Measurements from ENCODE around the gene ANKDD1B. TPM values are rescaled to one million over a fixed set of nuclear protein-coding genes. Genes with fewer than 3 reads are reported as not detected.
"Not testable (repeated sequence)": the region's sequence is repeated elsewhere in the genome, so short reads cannot be mapped to it uniquely, and the experiment has no call there.

ANKDD1B gene
- total RNA-seq (0.33 TPM), polyA plus RNA-seq (1.6 TPM)
- long read RNA-seq, donor 1 = 0 reads
- long read RNA-seq, donor 2 = 0 reads
- long read RNA-seq, donor 3 = 0 reads
- long read RNA-seq, donor 4 = 0 reads
- long read RNA-seq, donor 5 = 0 reads
- long read RNA-seq, donor 6 = 0 reads
- long read RNA-seq, donor 7 = 0 reads
- long read RNA-seq, donor 8 = 0 reads
- long read RNA-seq, donor 9 = 0 reads
- long read RNA-seq, donor 10 = 0 reads

DNA sequence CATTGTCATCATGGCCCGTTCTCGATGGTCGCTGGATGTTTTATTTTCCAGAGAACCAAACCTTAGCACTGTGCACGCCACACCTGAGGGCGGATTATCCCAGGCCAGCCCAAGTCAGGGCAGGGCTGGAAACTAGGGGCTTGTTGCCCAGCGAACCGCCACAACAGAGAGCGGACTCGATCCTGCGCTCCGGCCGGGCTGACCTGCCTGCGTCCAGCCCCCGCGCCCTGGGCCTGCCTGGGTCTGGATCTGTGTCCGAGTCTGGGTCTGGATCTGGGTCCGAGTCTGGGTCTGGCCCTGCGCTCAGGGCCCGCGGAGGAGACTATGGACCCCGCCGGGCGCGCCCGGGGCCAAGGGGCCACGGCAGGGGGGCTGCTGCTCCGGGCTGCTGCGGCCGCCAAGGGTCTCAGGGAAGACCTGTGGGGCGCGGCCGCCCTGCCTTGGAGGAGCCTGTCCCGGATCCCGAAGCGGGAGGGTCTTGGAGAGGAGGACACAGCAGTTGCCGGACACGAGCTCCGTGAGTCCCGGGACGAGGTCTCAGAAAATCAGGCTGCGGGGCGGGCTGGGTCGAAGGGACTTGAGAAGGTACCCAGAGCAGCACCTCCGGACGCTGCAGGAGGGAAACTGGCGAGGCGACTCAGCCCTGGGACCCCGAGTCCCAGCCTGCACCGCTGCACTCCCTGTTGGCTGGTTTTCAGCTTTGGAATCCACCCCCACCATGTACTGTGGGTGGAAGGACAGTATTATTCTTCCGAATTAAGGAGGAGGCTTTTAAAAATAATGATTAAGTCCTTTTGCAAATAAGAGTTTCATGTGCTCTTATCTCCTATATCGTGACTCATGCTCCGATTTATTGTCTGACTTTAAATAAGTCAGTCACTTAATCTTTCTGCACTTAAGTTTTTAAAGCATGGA, at the start of gene ANKDD1B:
Gene ANKDD1B, plus strand, starts transcription at position 143 of the 915 bp plus-strand sequence. Its CDS starts 182 bp downstream, at position 325.
- H3K36me3 ChIP-seq (ENCODE audit: control insufficient read depth in 2 of 2, insufficient read depth in 2 of 2, low read length in 1 of 2) = no peaks in the 10 kb centered on the region
- H3K4me3 ChIP-seq (ENCODE audit: low read length in 2 of 2) = peak within 1 kb of the TSS; percentile 39
- no peak for DNase-seq (ENCODE audit: low read depth in 6 of 9, low spot score in 9 of 9)
- no peaks in the 10 kb centered on the region for H3K9me3 ChIP-seq (ENCODE audit: control insufficient read depth in 2 of 2, insufficient read depth in 1 of 2, low read length in 1 of 2)
- peaks cover 0 to 13% of the 10 kb centered on the region in 2 donors for H3K27me3 ChIP-seq (ENCODE audit: control insufficient read depth in 2 of 2, insufficient read depth in 1 of 2, low read length in 1 of 2)
- H3K4me1 ChIP-seq (ENCODE audit: control insufficient read depth in 2 of 2, insufficient read depth in 2 of 2, low read length in 2 of 2) = peaks cover 5 to 8% of the 10 kb centered on the region in 2 donors
- peak within 1 kb of the TSS; percentile 18 for H3K27ac ChIP-seq (ENCODE audit: low read depth in 1 of 2, low read length in 1 of 2)
- 5% methylated on average over 52 of the region's 52 CpGs for WGBS

DNA sequence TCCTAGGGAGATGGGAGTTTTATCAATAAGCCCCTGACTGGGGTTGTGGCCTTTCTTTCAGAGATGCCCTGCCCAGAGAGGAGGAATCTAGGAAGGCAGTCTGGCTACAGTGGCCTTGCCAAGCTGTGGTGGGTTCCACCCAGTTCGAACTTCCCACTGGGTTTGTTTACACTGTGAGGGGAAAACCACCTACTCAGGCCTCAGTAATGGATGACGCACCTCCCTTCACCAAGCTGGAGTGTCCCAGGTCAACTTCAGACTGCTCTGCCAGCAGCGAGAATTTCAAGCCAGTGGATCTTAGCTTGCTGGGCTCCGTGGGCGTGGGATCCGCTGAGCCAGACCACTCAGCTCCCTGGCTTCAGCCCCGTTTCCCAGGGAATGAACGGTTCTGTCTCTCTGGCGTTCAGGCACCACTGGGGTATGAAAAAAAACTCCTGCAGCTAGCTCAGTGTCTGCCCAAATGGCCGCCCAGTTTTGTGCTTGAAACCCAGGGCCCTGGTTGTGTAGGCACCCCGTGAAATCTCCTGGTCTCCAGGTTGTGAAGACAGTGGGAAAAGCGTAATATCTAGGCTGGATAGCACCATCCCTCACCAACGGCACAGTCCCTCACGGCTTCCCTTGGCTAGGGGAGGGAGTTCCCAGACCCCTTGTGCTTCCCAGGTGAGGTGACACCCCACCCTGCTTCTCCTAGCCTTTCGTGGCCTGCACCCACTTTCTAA, 45.1 kb upstream of the ANKDD1B start:
- peak overlapping the region in 1 of 2 donors; percentile 63 for H3K27ac ChIP-seq (ENCODE audit: low read depth in 1 of 2, low read length in 1 of 2)
- peaks cover 7 to 14% of the 10 kb centered on the region in 2 donors for H3K36me3 ChIP-seq (ENCODE audit: control insufficient read depth in 2 of 2, insufficient read depth in 2 of 2, low read length in 1 of 2)
- not testable (repeated sequence) for H3K27me3 ChIP-seq (ENCODE audit: control insufficient read depth in 2 of 2, insufficient read depth in 1 of 2, low read length in 1 of 2); H3K4me1 ChIP-seq (ENCODE audit: control insufficient read depth in 2 of 2, insufficient read depth in 2 of 2, low read length in 2 of 2); H3K4me3 ChIP-seq (ENCODE audit: low read length in 2 of 2); DNase-seq (ENCODE audit: low read depth in 6 of 9, low spot score in 9 of 9); H3K9me3 ChIP-seq (ENCODE audit: control insufficient read depth in 2 of 2, insufficient read depth in 1 of 2, low read length in 1 of 2)
- 96% methylated on average over 15 of the region's 15 CpGs for WGBS

DNA sequence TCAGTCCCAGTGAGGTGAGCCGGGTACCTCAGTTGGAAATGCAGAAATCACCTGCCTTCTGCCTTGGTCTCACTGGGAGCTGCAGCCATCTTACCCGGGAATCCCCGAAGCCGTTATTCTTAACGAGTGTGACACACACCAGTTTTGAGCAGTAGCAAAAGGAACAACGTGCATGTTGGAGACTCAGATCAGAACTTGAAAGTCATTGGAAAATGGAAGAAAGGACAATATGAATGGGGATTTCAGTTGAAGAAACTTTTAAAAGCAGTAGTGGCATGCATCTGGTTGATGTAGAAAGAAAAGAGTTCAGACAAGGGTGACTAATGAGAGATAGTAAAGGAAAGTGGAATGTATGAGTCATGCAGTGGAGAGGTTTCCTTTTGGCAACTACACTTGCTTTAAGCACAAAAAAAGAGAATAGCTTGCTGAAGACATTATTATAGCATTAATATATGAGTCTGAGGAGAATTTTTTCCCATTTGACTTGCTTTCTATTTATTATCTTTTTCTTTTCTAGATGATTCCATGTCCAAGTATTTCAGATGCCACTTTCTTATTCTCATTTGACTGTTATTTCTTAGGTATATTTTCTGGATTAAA, 44.4 kb upstream of the ANKDD1B start:
- Histone ChIP-seq H3K27me3 (ENCODE audit: control insufficient read depth in 2 of 2, insufficient read depth in 1 of 2, low read length in 1 of 2) (no peaks in the 10 kb centered on the region), H3K36me3 (ENCODE audit: control insufficient read depth in 2 of 2, insufficient read depth in 2 of 2, low read length in 1 of 2) (peaks cover 7 to 14% of the 10 kb centered on the region in 2 donors), H3K9me3 (ENCODE audit: control insufficient read depth in 2 of 2, insufficient read depth in 1 of 2, low read length in 1 of 2) (peaks cover 0 to 3% of the 10 kb centered on the region in 2 donors), H3K4me1 (ENCODE audit: control insufficient read depth in 2 of 2, insufficient read depth in 2 of 2, low read length in 2 of 2) (no peaks in the 10 kb centered on the region), H3K27ac (ENCODE audit: low read depth in 1 of 2, low read length in 1 of 2) (peak overlapping the region in 1 of 2 donors; percentile 63), H3K4me3 (ENCODE audit: low read length in 2 of 2) (no peak overlapping the region)
- 87% methylated on average over 6 of the region's 6 CpGs for WGBS
- peak in 6 of 9 donors; percentile 5 to 46 (median 17) for DNase-seq (ENCODE audit: low read depth in 6 of 9, low spot score in 9 of 9)

DNA sequence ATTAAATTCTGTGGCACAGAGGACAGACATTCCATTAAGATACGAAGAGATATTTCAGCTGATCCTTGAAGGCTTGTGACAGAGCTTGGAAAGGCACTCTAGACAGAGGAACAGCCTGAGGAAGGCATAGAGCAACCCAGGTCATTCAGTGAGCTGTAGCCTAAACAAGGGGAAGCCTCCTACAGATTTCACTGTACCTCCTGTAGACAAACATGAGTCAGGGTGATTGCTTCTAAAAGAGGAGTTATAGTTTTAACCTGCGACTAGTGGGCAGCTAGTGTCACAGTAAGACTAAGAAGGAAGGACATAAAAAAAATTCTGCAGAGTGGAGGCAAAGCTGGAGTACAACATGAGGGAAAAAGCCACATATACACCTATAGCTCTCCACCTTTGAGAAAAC, 43.5 kb upstream of the ANKDD1B start:
- H3K4me1 ChIP-seq (ENCODE audit: control insufficient read depth in 2 of 2, insufficient read depth in 2 of 2, low read length in 2 of 2) = no peaks in the 10 kb centered on the region
- no peak for DNase-seq (ENCODE audit: low read depth in 6 of 9, low spot score in 9 of 9)
- peaks cover 7 to 14% of the 10 kb centered on the region in 2 donors for H3K36me3 ChIP-seq (ENCODE audit: control insufficient read depth in 2 of 2, insufficient read depth in 2 of 2, low read length in 1 of 2)
- H3K4me3 ChIP-seq (ENCODE audit: low read length in 2 of 2) = no peak overlapping the region
- no peaks in the 10 kb centered on the region for H3K27me3 ChIP-seq (ENCODE audit: control insufficient read depth in 2 of 2, insufficient read depth in 1 of 2, low read length in 1 of 2)
- H3K27ac ChIP-seq (ENCODE audit: low read depth in 1 of 2, low read length in 1 of 2) = no peak overlapping the region
- 92% methylated on average over 2 of the region's 2 CpGs for WGBS
- H3K9me3 ChIP-seq (ENCODE audit: control insufficient read depth in 2 of 2, insufficient read depth in 1 of 2, low read length in 1 of 2) = peaks cover 0 to 3% of the 10 kb centered on the region in 2 donors

DNA sequence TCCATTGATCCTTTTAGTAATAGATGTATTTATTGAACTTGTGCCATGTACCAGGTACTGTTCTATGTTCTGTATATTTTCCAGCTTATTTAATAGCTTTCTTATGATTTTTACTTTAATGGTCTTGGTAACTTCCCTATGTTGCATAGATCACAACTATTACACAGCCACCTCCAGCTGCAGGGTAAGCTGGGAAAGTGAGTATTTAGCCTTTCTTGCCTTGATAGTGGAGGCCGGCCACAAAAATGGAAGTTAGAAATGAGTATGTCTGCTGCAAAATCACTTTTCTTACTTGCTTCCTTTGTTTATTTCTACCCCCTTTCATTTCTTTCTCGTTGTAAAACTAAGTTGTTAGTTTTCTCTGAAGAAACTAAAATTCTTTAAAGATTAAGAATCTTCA, 43.1 kb upstream of the ANKDD1B start:
- no peaks in the 10 kb centered on the region for H3K27me3 ChIP-seq (ENCODE audit: control insufficient read depth in 2 of 2, insufficient read depth in 1 of 2, low read length in 1 of 2)
- H3K4me1 ChIP-seq (ENCODE audit: control insufficient read depth in 2 of 2, insufficient read depth in 2 of 2, low read length in 2 of 2) = no peaks in the 10 kb centered on the region
- no peaks in the 10 kb centered on the region for H3K9me3 ChIP-seq (ENCODE audit: control insufficient read depth in 2 of 2, insufficient read depth in 1 of 2, low read length in 1 of 2)
- 94% methylated on average over 2 of the region's 2 CpGs for WGBS
- no peak overlapping the region for H3K27ac ChIP-seq (ENCODE audit: low read depth in 1 of 2, low read length in 1 of 2)
- H3K4me3 ChIP-seq (ENCODE audit: low read length in 2 of 2) = no peak overlapping the region
- peaks cover 7 to 14% of the 10 kb centered on the region in 2 donors for H3K36me3 ChIP-seq (ENCODE audit: control insufficient read depth in 2 of 2, insufficient read depth in 2 of 2, low read length in 1 of 2)
- no peak for DNase-seq (ENCODE audit: low read depth in 6 of 9, low spot score in 9 of 9)

DNA sequence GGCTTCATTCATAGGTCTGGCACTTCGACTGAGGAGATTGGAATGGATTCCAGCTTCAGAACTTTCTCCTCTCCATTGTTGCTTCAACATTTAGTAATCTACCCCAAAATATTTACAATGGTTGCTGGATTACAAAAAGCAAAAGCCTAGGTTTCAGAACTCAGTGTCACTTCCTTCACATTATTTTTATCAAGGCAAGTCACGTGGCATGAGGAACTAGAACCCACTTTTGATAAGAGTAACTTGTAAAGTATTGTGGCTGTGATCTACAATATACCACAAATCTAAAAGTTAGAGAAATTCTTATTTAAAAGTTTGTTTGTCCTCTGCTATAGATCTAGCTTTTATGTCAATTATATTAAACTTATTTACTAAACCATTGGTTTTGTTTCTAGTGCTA, 39.7 kb upstream of the ANKDD1B start:
- H3K4me1 ChIP-seq (ENCODE audit: control insufficient read depth in 2 of 2, insufficient read depth in 2 of 2, low read length in 2 of 2) = no peaks in the 10 kb centered on the region
- no peak overlapping the region for H3K27ac ChIP-seq (ENCODE audit: low read depth in 1 of 2, low read length in 1 of 2)
- no peak overlapping the region for H3K4me3 ChIP-seq (ENCODE audit: low read length in 2 of 2)
- H3K27me3 ChIP-seq (ENCODE audit: control insufficient read depth in 2 of 2, insufficient read depth in 1 of 2, low read length in 1 of 2) = no peaks in the 10 kb centered on the region
- WGBS = 78% methylated on average over 2 of the region's 2 CpGs
- H3K9me3 ChIP-seq (ENCODE audit: control insufficient read depth in 2 of 2, insufficient read depth in 1 of 2, low read length in 1 of 2) = no peaks in the 10 kb centered on the region
- H3K36me3 ChIP-seq (ENCODE audit: control insufficient read depth in 2 of 2, insufficient read depth in 2 of 2, low read length in 1 of 2) = peaks cover 7 to 14% of the 10 kb centered on the region in 2 donors
- DNase-seq (ENCODE audit: low read depth in 6 of 9, low spot score in 9 of 9) = no peak

DNA sequence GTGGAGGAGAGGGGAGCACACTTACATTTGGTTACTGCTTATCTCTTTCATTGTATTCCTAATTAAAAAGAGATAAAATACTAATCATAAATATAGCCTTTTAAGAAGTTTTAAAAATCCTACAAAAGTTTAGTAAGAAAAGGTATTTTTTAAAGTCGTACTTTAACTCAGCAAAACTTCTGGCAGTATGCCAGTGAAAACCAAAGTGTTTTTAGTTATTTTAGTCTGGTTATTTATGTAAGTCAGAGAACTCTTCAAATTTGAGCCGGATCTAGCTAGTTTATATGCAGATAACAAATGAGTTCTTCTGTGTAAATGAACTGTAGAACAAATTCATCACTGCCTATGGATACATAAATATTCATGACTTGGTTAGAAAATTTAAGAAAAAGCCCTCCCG, 36.5 kb upstream of the ANKDD1B start:
- WGBS = 74% methylated on average over 3 of the region's 3 CpGs
- no peak overlapping the region for H3K27ac ChIP-seq (ENCODE audit: low read depth in 1 of 2, low read length in 1 of 2)
- H3K4me3 ChIP-seq (ENCODE audit: low read length in 2 of 2) = no peak overlapping the region
- peaks cover 6 to 16% of the 10 kb centered on the region in 2 donors for H3K36me3 ChIP-seq (ENCODE audit: control insufficient read depth in 2 of 2, insufficient read depth in 2 of 2, low read length in 1 of 2)
- no peak for DNase-seq (ENCODE audit: low read depth in 6 of 9, low spot score in 9 of 9)
- no peaks in the 10 kb centered on the region for H3K9me3 ChIP-seq (ENCODE audit: control insufficient read depth in 2 of 2, insufficient read depth in 1 of 2, low read length in 1 of 2)
- no peaks in the 10 kb centered on the region for H3K27me3 ChIP-seq (ENCODE audit: control insufficient read depth in 2 of 2, insufficient read depth in 1 of 2, low read length in 1 of 2)
- no peaks in the 10 kb centered on the region for H3K4me1 ChIP-seq (ENCODE audit: control insufficient read depth in 2 of 2, insufficient read depth in 2 of 2, low read length in 2 of 2)

DNA sequence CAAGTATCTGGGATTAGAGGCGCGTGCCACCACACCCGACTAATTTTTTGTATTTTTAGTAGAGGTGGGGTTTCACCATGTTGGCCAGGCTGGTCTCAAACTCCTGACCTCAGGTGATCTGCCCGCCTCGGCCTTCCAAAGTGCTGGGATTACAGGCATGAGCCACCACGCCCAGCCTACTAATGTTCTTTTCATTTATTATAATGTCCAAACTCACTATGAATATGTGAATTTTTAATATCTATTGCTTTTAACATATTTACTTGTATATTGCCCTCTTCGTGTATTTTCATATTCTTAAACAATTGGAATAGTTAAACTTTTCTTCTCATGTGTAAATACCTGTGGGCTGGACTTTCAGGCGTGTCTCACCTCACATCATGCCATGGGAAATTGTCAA, 33.0 kb upstream of the ANKDD1B start:
- H3K9me3 ChIP-seq (ENCODE audit: control insufficient read depth in 2 of 2, insufficient read depth in 1 of 2, low read length in 1 of 2); H3K27ac ChIP-seq (ENCODE audit: low read depth in 1 of 2, low read length in 1 of 2); H3K4me1 ChIP-seq (ENCODE audit: control insufficient read depth in 2 of 2, insufficient read depth in 2 of 2, low read length in 2 of 2); DNase-seq (ENCODE audit: low read depth in 6 of 9, low spot score in 9 of 9); H3K27me3 ChIP-seq (ENCODE audit: control insufficient read depth in 2 of 2, insufficient read depth in 1 of 2, low read length in 1 of 2); H3K4me3 ChIP-seq (ENCODE audit: low read length in 2 of 2): not testable (repeated sequence)
- 95% methylated on average over 8 of the region's 8 CpGs for WGBS
- peaks cover 6 to 19% of the 10 kb centered on the region in 2 donors for H3K36me3 ChIP-seq (ENCODE audit: control insufficient read depth in 2 of 2, insufficient read depth in 2 of 2, low read length in 1 of 2)

Data from thymus (tissue), 14 donors.